H1 (cell line): ENCODE results near the gene GH1. TPM values are rescaled to one million over a fixed set of nuclear protein-coding genes. Genes with fewer than 3 reads are reported as not detected.

Experiments used
- CTCF ChIA-PET: fragments of 300-600 bp; sonication (Branson Sonifier 250); formaldehyde crosslinking; loops from one replicate; lab custom pipeline; 2021; ENCODE audit not compliant: partially characterized antibody; lab: Charles Lee
- POLR2A ChIA-PET: fragments of 300-600 bp; sonication (Branson Sonifier 250); formaldehyde crosslinking; loops from one replicate; lab custom pipeline; 2021; ENCODE audit warnings: inconsistent platforms; ENCODE audit not compliant: partially characterized antibody; lab: Charles Lee
- DNase-seq, 2 experiments: peaks; one replicate each; pipeline versions ENCODE4 v3.0.0 to v3.0.0-alpha.2; 2010 to 2022; ENCODE audit warnings: low spot score in 2 of 2, low read depth in 1 of 2, mixed read lengths in 1 of 2
- FAIRE-seq: peaks from 2 replicates; lab custom pipeline; 2011; peaks lifted over from hg19 to GRCh38; lab: Jason Lieb, UNC
- H2AFZ ChIP-seq: 2 replicates; pipeline ENCODE4 v1.8.1; 2012; ENCODE audit warnings: low read length, inconsistent platforms
- H2AK5ac ChIP-seq: 2 replicates; pipeline ENCODE4 v1.6.1; 2013; ENCODE audit warnings: low read depth, low read length
- H2BK120ac ChIP-seq: replicated peaks from 2 replicates; pipeline ENCODE3; 2013; ENCODE audit warnings: low read depth, low read length, inconsistent platforms
- H2BK12ac ChIP-seq: 2 replicates; pipeline ENCODE4 v1.6.1; 2013; ENCODE audit warnings: low read depth, low read length
- H2BK15ac ChIP-seq: 2 replicates; pipeline ENCODE4 v1.6.1; 2013; ENCODE audit warnings: low read length
- H2BK20ac ChIP-seq: 2 replicates; pipeline ENCODE4 v1.6.1; 2013; ENCODE audit warnings: low read length
- H2BK5ac ChIP-seq: 2 replicates; pipeline ENCODE4 v1.6.1; 2013; ENCODE audit warnings: low read depth, low read length
- H3K14ac ChIP-seq: 2 replicates; pipeline ENCODE4 v1.6.1; 2013; ENCODE audit warnings: inconsistent platforms; ENCODE audit not compliant: insufficient read length
- H3K18ac ChIP-seq: 2 replicates; pipeline ENCODE4 v1.6.1; 2013; ENCODE audit warnings: low read length; ENCODE audit errors: extremely low read depth
- H3K23ac ChIP-seq: 2 replicates; pipeline ENCODE4 v1.6.1; 2013; ENCODE audit warnings: inconsistent platforms; ENCODE audit not compliant: insufficient read length
- H3K23me2 ChIP-seq: 2 replicates; pipeline ENCODE4 v1.6.1; 2013; ENCODE audit warnings: low read depth, low read length
- H3K27ac ChIP-seq: 2 replicates; pipeline ENCODE4 v1.6.1; 2011; ENCODE audit warnings: low read depth, low read length, inconsistent platforms
- H3K27me3 ChIP-seq, 4 experiments: replicated peaks in 1 of 4; 1 replicate in 1 of 4; 2 replicates in 3 of 4; pipeline versions ENCODE4 v1.6.1 to v1.8.1; 2011 to 2013; ENCODE audit warnings: low read length in 3 of 4, mild to moderate bottlenecking in 3 of 4, inconsistent platforms in 2 of 4, mixed read lengths in 2 of 4, moderate library complexity in 1 of 4; ENCODE audit not compliant: control insufficient read depth in 3 of 4, insufficient read depth in 3 of 4; ENCODE audit errors: extremely low read depth in 1 of 4
- H3K36me3 ChIP-seq, 4 experiments: 2 replicates each; pipeline versions ENCODE4 v1.6.1 to v1.8.1; 2011 to 2013; ENCODE audit warnings: mild to moderate bottlenecking in 4 of 4, low read length in 3 of 4, moderate library complexity in 2 of 4, control low read depth in 1 of 4, inconsistent platforms in 1 of 4; ENCODE audit not compliant: insufficient read depth in 4 of 4, control insufficient read depth in 2 of 4
- H3K4ac ChIP-seq: replicated peaks from 2 replicates; pipeline ENCODE3; 2013; ENCODE audit warnings: low read length, low read depth, mixed read lengths, inconsistent platforms; ENCODE audit not compliant: insufficient read length
- H3K4me1 ChIP-seq, 4 experiments: replicated peaks in 1 of 4; 1 replicate in 1 of 4; 2 replicates in 3 of 4; pipeline versions ENCODE4 v1.6.1 to v1.8.1; 2011 to 2013; ENCODE audit warnings: low read length in 3 of 4, inconsistent platforms in 2 of 4, mixed read lengths in 1 of 4; ENCODE audit not compliant: insufficient read depth in 4 of 4, control insufficient read depth in 3 of 4
- H3K4me2 ChIP-seq, 2 experiments: 2 replicates each; pipeline versions ENCODE4 v1.6.1 to v1.8.1; 2011 to 2013; ENCODE audit warnings: low read depth in 2 of 2, low read length in 2 of 2, control low read depth in 1 of 2, inconsistent platforms in 1 of 2, mild to moderate bottlenecking in 1 of 2; ENCODE audit not compliant: insufficient read depth in 1 of 2
- H3K4me3 ChIP-seq, 4 experiments: fragments of 200-600, 300-600 bp in 1 of 4; sonication (generic), shearing (Covaris generic), sonication (Bioruptor Twin) in 1 of 4; 2 replicates each; pipeline versions ENCODE4 v1.5.1 to v1.8.1; 2011 to 2016; ENCODE audit warnings: low read length in 4 of 4, low read depth in 3 of 4, control low read depth in 2 of 4, inconsistent platforms in 2 of 4, mild to moderate bottlenecking in 2 of 4, mixed read lengths in 1 of 4, moderate library complexity in 1 of 4; ENCODE audit not compliant: insufficient read depth in 2 of 4; ENCODE audit errors: extremely low read depth in 1 of 4
- H3K56ac ChIP-seq: replicated peaks from 2 replicates; pipeline ENCODE3; 2013; ENCODE audit warnings: low read depth, mild to moderate bottlenecking, mixed read lengths, low read length, inconsistent platforms; ENCODE audit not compliant: insufficient read length
- H3K79me1 ChIP-seq: 2 replicates; pipeline ENCODE4 v1.6.1; 2013; ENCODE audit warnings: low read depth, low read length, control low read depth
- H3K79me2 ChIP-seq, 2 experiments: 2 replicates each; pipeline versions ENCODE4 v1.6.1 to v1.8.1; 2012 to 2013; ENCODE audit warnings: low read length in 2 of 2, mild to moderate bottlenecking in 2 of 2, inconsistent platforms in 1 of 2; ENCODE audit not compliant: insufficient read depth in 2 of 2, control insufficient read depth in 1 of 2
- H3K9ac ChIP-seq, 4 experiments: replicated peaks in 1 of 4; 1 replicate in 1 of 4; 2 replicates in 3 of 4; pipeline versions ENCODE4 v1.6.1 to v1.8.1; 2011 to 2013; ENCODE audit warnings: low read depth in 3 of 4, low read length in 3 of 4, control low read depth in 2 of 4, mild to moderate bottlenecking in 2 of 4, moderate library complexity in 2 of 4, inconsistent platforms in 1 of 4; ENCODE audit errors: extremely low read depth in 1 of 4
- H3K9me3 ChIP-seq, 2 experiments: 2 replicates each; pipeline versions ENCODE4 v1.6.1 to v1.8.1; 2012 to 2013; ENCODE audit warnings: mild to moderate bottlenecking in 2 of 2, moderate library complexity in 2 of 2, control low read depth in 1 of 2, inconsistent platforms in 1 of 2, low read depth in 1 of 2, low read length in 1 of 2, mixed read lengths in 1 of 2; ENCODE audit not compliant: insufficient read depth in 2 of 2
- H4K20me1 ChIP-seq, 2 experiments: replicated peaks in 1 of 2; 2 replicates each; pipeline versions ENCODE3 to v1.8.1; 2011 to 2013; ENCODE audit warnings: inconsistent platforms in 2 of 2, low read length in 2 of 2, mild to moderate bottlenecking in 1 of 2; ENCODE audit not compliant: insufficient read depth in 2 of 2, control insufficient read depth in 1 of 2
- H4K5ac ChIP-seq: 2 replicates; pipeline ENCODE4 v1.6.1; 2013; ENCODE audit warnings: low read length, low read depth, mixed read lengths, inconsistent platforms; ENCODE audit not compliant: insufficient read length
- H4K8ac ChIP-seq: 2 replicates; pipeline ENCODE4 v1.8.0; 2013; ENCODE audit warnings: mild to moderate bottlenecking, moderate library complexity, low read length, inconsistent platforms; ENCODE audit not compliant: insufficient read depth; ENCODE audit errors: extremely low read depth
- H4K91ac ChIP-seq: replicated peaks from 2 replicates; pipeline ENCODE3; 2013; ENCODE audit warnings: low read length, mixed read lengths, inconsistent platforms; ENCODE audit not compliant: insufficient read length
- RAD21 ChIP-seq, 2 experiments: IDR thresholded peaks in 1 of 2; conservative IDR thresholded peaks in 1 of 2; 2 replicates each; pipeline ENCODE4 v1.6.1; 2011; ENCODE audit warnings: low read depth in 2 of 2, low read length in 2 of 2, improper control_type of control experiment in 1 of 2, inconsistent platforms in 1 of 2, mild to moderate bottlenecking in 1 of 2, moderate library complexity in 1 of 2
- TBP ChIP-seq: IDR thresholded peaks from 2 replicates; pipeline ENCODE4 v1.6.1; 2011; ENCODE audit warnings: low read depth, low read length, improper control_type of control experiment
- TCF12 ChIP-seq: IDR thresholded peaks from 2 replicates; pipeline ENCODE4 v1.6.1; 2011; ENCODE audit warnings: low read depth, mild to moderate bottlenecking, low read length
- WGBS, 2 experiments: shearing (Covaris generic) in 1 of 2; methylation state at CpG; one replicate each; pipeline versions ENCODE4 v1.1.6 to v1.1.7; 2013 to 2015; ENCODE audit warnings: low lambda C conversion rate in 2 of 2, mixed read lengths in 2 of 2, inconsistent platforms in 1 of 2, low coverage in 1 of 2, missing lambda C conversion rate in 1 of 2; ENCODE audit not compliant: insufficient replicate concordance in 2 of 2, insufficient coverage in 1 of 2, insufficient read length in 1 of 2; ENCODE audit errors: extremely low coverage in 1 of 2, missing lambda C conversion rate in 1 of 2; 5-methylcytosine and 5-hydroxymethylcytosine counted together
- polyA plus RNA-seq, 7 experiments: library from polyadenylated mRNA; depleted of rRNA in 3 of 7; stranded (reverse) in 5 of 7; unstranded in 2 of 7; fragments of >200 nt in 5 of 7; fragments of 200-250 nt in 2 of 7; gene quantifications; 1 replicate in 5 of 7; 2 replicates in 1 of 7; 4 replicates in 1 of 7; pipeline versions ENCODE4 v1.2.1 to v1.2.3, GENCODE V29; 2011 to 2013; ENCODE audit warnings: missing spikeins in 2 of 7, mixed read lengths in 2 of 7
- total RNA-seq: library from RNA; stranded (reverse); fragmentation: NEBNext Ultra II Directional; extraction: Animal tissue kit (Norgen Biotek cat#: 25700); gene quantifications from 2 replicates; pipeline ENCODE4 v1.2.1, GENCODE V29; 2021
- TF ChIP-seq, protein P1 (sequence below), 3 experiments: IDR thresholded peaks; 1 replicate in 2 of 3; 2 replicates in 1 of 3; pipeline versions ENCODE4 v1.5.1 to v1.6.1; 2011; ENCODE audit warnings: low read length in 3 of 3, mild to moderate bottlenecking in 3 of 3, inconsistent platforms in 2 of 3, low read depth in 1 of 3, moderate library complexity in 1 of 3; ENCODE audit not compliant: insufficient read depth in 1 of 3; ENCODE audit errors: control extremely low read depth in 1 of 3

GH1 gene
- total and polyA plus RNA-seq, 2 of the 8 experiments (the other 6 are each of a cell fraction or from before 2014, with no cell fraction given) = 0.41 TPM; not detected in 1

- Histone ChIP-seq H3K56ac (no peak overlapping the region), H3K9me3 (no peaks in the 10 kb centered on the region), H4K91ac (no peak overlapping the region), H3K18ac (no peak overlapping the region), H2BK5ac (no peak overlapping the region), H3K14ac (no peak overlapping the region), H3K4me1 (peaks cover 0 to 8% (median 1%) of the 10 kb centered on the region in 4 experiments; a peak in 3 of 7 replicates), H3K27me3 (no peaks in the 10 kb centered on the region), H2BK12ac (no peak overlapping the region)
- TF ChIP-seq, protein P1, sequence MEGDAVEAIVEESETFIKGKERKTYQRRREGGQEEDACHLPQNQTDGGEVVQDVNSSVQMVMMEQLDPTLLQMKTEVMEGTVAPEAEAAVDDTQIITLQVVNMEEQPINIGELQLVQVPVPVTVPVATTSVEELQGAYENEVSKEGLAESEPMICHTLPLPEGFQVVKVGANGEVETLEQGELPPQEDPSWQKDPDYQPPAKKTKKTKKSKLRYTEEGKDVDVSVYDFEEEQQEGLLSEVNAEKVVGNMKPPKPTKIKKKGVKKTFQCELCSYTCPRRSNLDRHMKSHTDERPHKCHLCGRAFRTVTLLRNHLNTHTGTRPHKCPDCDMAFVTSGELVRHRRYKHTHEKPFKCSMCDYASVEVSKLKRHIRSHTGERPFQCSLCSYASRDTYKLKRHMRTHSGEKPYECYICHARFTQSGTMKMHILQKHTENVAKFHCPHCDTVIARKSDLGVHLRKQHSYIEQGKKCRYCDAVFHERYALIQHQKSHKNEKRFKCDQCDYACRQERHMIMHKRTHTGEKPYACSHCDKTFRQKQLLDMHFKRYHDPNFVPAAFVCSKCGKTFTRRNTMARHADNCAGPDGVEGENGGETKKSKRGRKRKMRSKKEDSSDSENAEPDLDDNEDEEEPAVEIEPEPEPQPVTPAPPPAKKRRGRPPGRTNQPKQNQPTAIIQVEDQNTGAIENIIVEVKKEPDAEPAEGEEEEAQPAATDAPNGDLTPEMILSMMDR (IDR thresholded peaks at IDR 0.05; ENCODE audit: control extremely low read depth in 1 of 3, insufficient read depth in 1 of 3, low read depth in 1 of 3, low read length in 3 of 3) = peak; percentile 80 to 84 (median 82)
- no peak for TF ChIP-seq TCF12
- peak; percentile 53 to 70 for TF ChIP-seq RAD21 (IDR thresholded peaks at IDR 0.05 in 1 of 2, conservative IDR thresholded peaks at IDR 0.05 in 1 of 2; ENCODE audit: low read depth in 2 of 2, low read length in 2 of 2)
- TF ChIP-seq TBP = 0 out of 2 replicates have a peak, but pooled peaks have one; percentile 15
- TF ChIP-seq, all 59 proteins: peak for 3
- H2BK20ac ChIP-seq = no peak overlapping the region
- no peak overlapping the region for H2AFZ ChIP-seq
- H2BK120ac ChIP-seq = no peak overlapping the region
- H4K20me1 ChIP-seq = peaks cover 0 to 5% of the 10 kb centered on the region in 2 experiments
- H3K23ac ChIP-seq = no peak overlapping the region
- H2AK5ac ChIP-seq = no peak overlapping the region
- no peak overlapping the region for H3K27ac ChIP-seq
- H4K5ac ChIP-seq = no peak overlapping the region
- 89% methylated on average over 19 of the region's 29 CpGs; no CpG with 5 or more reads in 1 of the 2 experiments for WGBS, 2 experiments
- DNase-seq (peak in 1 of 2 experiments; percentile 88), FAIRE-seq (no peak)
- no peak overlapping the region for H3K4me2 ChIP-seq
- peak overlapping the region; percentile 43 for H4K8ac ChIP-seq
- ChIA-PET POLR2A (interaction anchor here (0.6 to 3.0 kb wide), 6 partner anchors 9 to 85 kb away, joined by 3 to 19 read pairs (median 5); no protein-coding TSS in a partner anchor), CTCF (interaction anchor here (0.6 to 14.4 kb wide), 32 partner anchors 9 to 732 kb away, joined by 3 to 270 read pairs (median 6); partner anchors contain the start of genes CD79B, CSHL1, GH1 and GH2)
- no peaks in the 10 kb centered on the region for H3K79me1 ChIP-seq
- H2BK15ac ChIP-seq = no peak overlapping the region
- no peak overlapping the region for H3K4me3 ChIP-seq
- no peaks in the 10 kb centered on the region for H3K23me2 ChIP-seq
- peaks cover 0 to under 1% (median 0%) of the 10 kb centered on the region in 4 experiments; a peak in 1 of 8 replicates for H3K36me3 ChIP-seq
- H3K4ac ChIP-seq = no peak overlapping the region
- H3K9ac ChIP-seq = no peak overlapping the region
- H3K79me2 ChIP-seq = no peaks in the 10 kb centered on the region
Measured at GRCh38 chr17:63950940-63951907, 32.6 kb upstream of the GH1 start.
